ENCODE data around the gene TMC7. TPM values are rescaled to one million over a fixed set of nuclear protein-coding genes. Genes with fewer than 3 reads are reported as not detected.

The TMC7 gene
- total RNA-seq, 1 experiment from 2014 or later, result 4.3 TPM

- Histone ChIP-seq H2BK20ac (ENCODE audit: low read depth, low read length, poor library complexity, severe bottlenecking) (no peak overlapping the region), H2BK15ac (ENCODE audit: low read depth, low read length) (no peak overlapping the region), H3K23me2 (ENCODE audit: insufficient read length, low read depth, low read length, poor library complexity, severe bottlenecking) (no peaks in the 10 kb centered on the region), H4K20me1 (ENCODE audit: control insufficient read depth, insufficient read depth, insufficient read length) (no peaks in the 10 kb centered on the region), H3K4ac (ENCODE audit: low read depth, low read length) (no peak overlapping the region), H4K91ac (ENCODE audit: insufficient read length, low read depth, low read length) (no peak overlapping the region), H3K14ac (ENCODE audit: insufficient read depth, low read length) (no peak overlapping the region), H3K56ac (ENCODE audit: insufficient read length, low read depth, low read length) (no peak overlapping the region), H4K8ac (replicated peaks; ENCODE audit: insufficient read length, low read depth, low read length) (no peak overlapping the region), H3K9me3 (ENCODE audit: control insufficient read depth, low read depth, low read length) (no peaks in the 10 kb centered on the region), H4K5ac (ENCODE audit: insufficient read length, low read depth, low read length) (no peak overlapping the region), H3K79me1 (ENCODE audit: insufficient read depth, low read depth, low read length, poor library complexity, severe bottlenecking) (no peaks in the 10 kb centered on the region), H3K23ac (ENCODE audit: insufficient read length, low read depth, low read length) (no peak overlapping the region), H3T11ph (ENCODE audit: low read length) (no peak overlapping the region), H3K4me1 (ENCODE audit: insufficient read depth, low read length) (no peaks in the 10 kb centered on the region), H3K27ac (ENCODE audit: insufficient read length, low read depth, low read length) (no peak overlapping the region), H2AFZ (ENCODE audit: low read length) (no peak overlapping the region), H3K18ac (ENCODE audit: insufficient read length, low read depth, low read length) (no peak overlapping the region), H2BK120ac (ENCODE audit: low read depth, low read length, poor library complexity, severe bottlenecking) (no peak overlapping the region), H3K4me2 (ENCODE audit: insufficient read depth, insufficient read length, low read length) (no peak overlapping the region), H3K27me3 (ENCODE audit: insufficient read depth, low read length) (no peaks in the 10 kb centered on the region), H2BK12ac (ENCODE audit: insufficient read length, low read depth, low read length) (no peak overlapping the region), H2AK5ac (ENCODE audit: insufficient read length, low read length) (no peak overlapping the region), H3K9ac (ENCODE audit: extremely low read depth, insufficient read length, low read length) (no peak overlapping the region), H3K79me2 (ENCODE audit: insufficient read depth, low read length) (no peaks in the 10 kb centered on the region), H2BK5ac (ENCODE audit: insufficient read length, low read length) (no peak overlapping the region)
- no peak for DNase-seq
- no CpG with 5 or more reads among the region's 7 CpGs for WGBS (ENCODE audit: extremely low coverage, insufficient read length, low lambda C conversion rate)
- Mint-ChIP-seq H3K9me3 (no peaks in the 10 kb centered on the region), H3K4me3 (no peak overlapping the region), H3K4me1 (peaks cover 0 to 4% of the 10 kb centered on the region in 2 experiments; a peak in 2 of 4 replicates), H3K27me3 (ENCODE audit: low read depth) (no peaks in the 10 kb centered on the region), H3K27ac (no peak overlapping the region), H3K36me3 (ENCODE audit: insufficient read depth in 1 of 3, low read depth in 3 of 3) (peaks cover 4 to 46% (median 33%) of the 10 kb centered on the region in 3 experiments; a peak in 6 of 7 replicates)
- TF ChIP-seq CTCF (conservative IDR thresholded peaks at IDR 0.05), result no peak
Observed at GRCh38 chr16:19073863-19074262, 90.1 kb downstream of the TMC7 start.
